ENCODE measurements around the gene LCE7A. TPM values are rescaled to one million over a fixed set of nuclear protein-coding genes. Genes with fewer than 3 reads are reported as not detected.

LCE7A gene
- total RNA-seq, 2 experiments from 2014 or later = not detected

DNA sequence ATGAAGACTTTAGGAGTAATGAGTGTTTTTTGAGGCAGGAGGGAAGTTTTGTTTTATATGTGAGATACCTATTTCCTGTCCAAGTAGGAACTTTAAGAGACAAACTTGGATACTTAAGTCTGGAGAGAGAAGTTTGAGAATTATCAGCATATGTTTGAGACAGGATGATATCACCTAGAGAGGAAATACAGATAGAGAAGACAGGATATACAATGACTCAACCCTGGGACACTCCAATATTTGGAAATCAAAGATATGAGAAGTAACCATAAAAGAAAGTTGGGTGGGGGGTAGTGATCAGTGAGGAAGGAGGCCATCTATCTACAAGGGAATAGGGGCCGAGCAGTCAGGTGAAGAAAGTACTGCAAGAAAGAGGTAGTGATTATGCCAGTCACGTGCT lies 6.5 kb downstream of the LCE7A start:
- H3K4me1 Mint-ChIP-seq = no peaks in the 10 kb centered on the region
- H3K9me3 Mint-ChIP-seq = no peaks in the 10 kb centered on the region
- H3K4me3 Mint-ChIP-seq = no peak overlapping the region
- ChIA-PET CTCF (interaction anchor here (0.6 kb wide), 1 partner anchor 212 kb away, joined by 3 read pairs; no protein-coding TSS in a partner anchor), POLR2A (no interaction called here)
- H3K36me3 Mint-ChIP-seq (ENCODE audit: low read depth) = no peaks in the 10 kb centered on the region
- peaks cover 4% of the 10 kb centered on the region for H3K27me3 Mint-ChIP-seq
- no peak for DNase-seq
- H3K27ac Mint-ChIP-seq = no peak overlapping the region

DNA sequence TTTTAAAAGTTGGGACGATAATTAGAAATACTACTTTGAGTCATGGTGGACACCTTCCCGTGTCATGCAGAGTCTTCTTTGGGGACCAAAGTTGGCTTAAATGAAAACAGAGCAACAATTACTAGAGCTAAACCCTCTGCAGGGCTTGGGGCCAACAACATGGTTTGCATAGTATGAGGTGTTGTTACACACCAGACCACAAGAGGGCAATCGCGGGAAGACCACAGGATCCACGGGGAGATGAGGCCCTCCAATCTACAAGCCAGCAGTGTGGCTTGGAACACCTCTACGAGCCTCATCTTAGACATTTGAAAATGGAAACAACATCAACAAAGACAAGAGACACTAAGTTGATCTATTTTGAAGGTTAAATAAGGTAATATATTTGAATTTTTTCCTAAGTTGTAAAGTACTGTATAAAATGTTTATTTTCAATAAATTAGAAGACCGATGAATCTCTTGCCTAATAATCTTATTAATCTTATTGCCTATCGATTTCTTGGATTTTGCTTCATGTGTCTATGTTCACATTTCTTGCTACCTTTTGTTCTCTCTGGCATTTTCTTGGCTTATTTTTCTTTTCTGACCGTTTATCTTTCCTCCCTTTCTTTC lies 10.1 kb downstream of the LCE7A start:
- ChIA-PET CTCF (interaction anchor here (0.9 to 1.6 kb wide), 7 partner anchors 9 to 358 kb away, joined by 3 to 5 read pairs (median 3); no protein-coding TSS in a partner anchor), POLR2A (no interaction called here)
- Mint-ChIP-seq H3K27ac (no peak overlapping the region), H3K4me3 (no peak overlapping the region), H3K9me3 (no peaks in the 10 kb centered on the region), H3K27me3 (peaks cover 3% of the 10 kb centered on the region), H3K4me1 (no peaks in the 10 kb centered on the region), H3K36me3 (ENCODE audit: low read depth) (no peaks in the 10 kb centered on the region)
- peak; percentile 59 for DNase-seq

DNA sequence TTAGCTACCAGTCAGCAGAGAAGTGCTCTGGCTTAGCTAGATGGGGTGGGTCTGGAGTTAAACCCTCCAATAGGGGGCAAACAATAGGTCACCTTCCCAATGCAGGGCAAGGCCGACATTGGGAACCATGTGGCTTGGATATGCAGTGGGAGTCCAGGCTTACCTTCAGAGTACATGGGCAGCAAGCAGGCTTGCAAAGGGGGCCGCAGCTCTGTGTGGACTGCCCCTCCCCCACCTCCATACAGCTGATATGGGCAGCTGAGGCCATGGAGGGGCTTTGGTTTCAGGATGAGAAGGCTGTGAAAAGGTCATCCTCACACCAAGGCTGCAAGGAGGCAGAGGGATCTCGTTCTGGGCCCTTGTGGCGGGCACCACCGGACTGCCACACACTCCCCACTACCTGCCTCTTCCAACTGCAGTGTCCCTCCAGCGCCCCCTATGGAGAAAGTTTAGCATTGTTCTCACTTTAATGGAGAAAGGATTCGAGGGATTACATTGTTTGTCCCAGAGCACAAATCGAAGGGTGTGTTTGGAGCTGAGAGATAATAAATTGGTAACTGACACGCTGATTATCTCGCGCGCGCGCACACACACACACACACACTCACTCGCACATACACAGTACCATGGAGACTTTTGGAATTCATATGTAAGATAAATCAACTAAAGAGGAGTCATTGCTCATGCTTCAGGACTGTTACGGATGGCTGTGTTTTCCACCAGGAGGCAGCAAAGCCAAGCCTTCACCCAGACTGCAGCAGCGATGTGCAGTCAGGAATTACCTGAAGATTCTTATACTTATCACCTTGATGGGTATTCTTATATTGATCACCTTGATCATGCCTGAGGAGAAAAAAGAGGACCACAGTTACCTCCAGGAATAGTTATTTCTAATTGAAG lies 11.3 kb downstream of the LCE7A start:
- no peak overlapping the region for H3K4me3 Mint-ChIP-seq
- no peak overlapping the region for H3K27ac Mint-ChIP-seq
- POLR2A ChIA-PET = no interaction called here
- H3K27me3 Mint-ChIP-seq = peaks cover 3% of the 10 kb centered on the region
- H3K36me3 Mint-ChIP-seq (ENCODE audit: low read depth) = no peaks in the 10 kb centered on the region
- H3K4me1 Mint-ChIP-seq = no peaks in the 10 kb centered on the region
- DNase-seq = no peak
- CTCF ChIA-PET = interaction anchor here (0.9 to 1.6 kb wide), 7 partner anchors 8 to 357 kb away, joined by 3 to 5 read pairs (median 3); no protein-coding TSS in a partner anchor
- H3K9me3 Mint-ChIP-seq = no peaks in the 10 kb centered on the region

DNA sequence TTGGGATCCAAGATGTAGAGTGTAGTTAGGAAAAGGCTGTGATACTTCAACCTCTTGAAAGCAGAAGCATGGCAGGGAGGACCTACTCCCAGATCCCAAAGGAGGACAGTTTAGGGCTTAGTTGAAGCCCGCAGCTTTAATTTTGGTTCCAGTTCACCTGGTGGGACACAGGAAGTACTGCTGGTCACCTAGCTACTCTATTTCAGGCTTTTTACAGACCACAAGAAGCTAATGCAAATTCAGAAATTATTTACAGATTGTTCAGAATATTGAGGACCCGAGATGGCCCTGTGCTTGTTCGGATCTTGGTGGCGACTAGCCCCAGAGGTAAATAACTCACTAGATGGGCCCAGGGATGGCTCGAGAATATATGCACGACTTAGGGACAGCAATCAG lies 11.9 kb downstream of the LCE7A start:
- no peak for DNase-seq
- ChIA-PET POLR2A (no interaction called here), CTCF (interaction anchor here (1.4 to 1.6 kb wide), 2 partner anchors 9 to 12 kb away, joined by 4 to 5 read pairs; no protein-coding TSS in a partner anchor)
- H3K36me3 Mint-ChIP-seq (ENCODE audit: low read depth) = no peaks in the 10 kb centered on the region
- peaks cover 3% of the 10 kb centered on the region for H3K27me3 Mint-ChIP-seq
- H3K4me1 Mint-ChIP-seq = no peaks in the 10 kb centered on the region
- H3K9me3 Mint-ChIP-seq = no peaks in the 10 kb centered on the region
- H3K27ac Mint-ChIP-seq = no peak overlapping the region
- no peak overlapping the region for H3K4me3 Mint-ChIP-seq

DNA sequence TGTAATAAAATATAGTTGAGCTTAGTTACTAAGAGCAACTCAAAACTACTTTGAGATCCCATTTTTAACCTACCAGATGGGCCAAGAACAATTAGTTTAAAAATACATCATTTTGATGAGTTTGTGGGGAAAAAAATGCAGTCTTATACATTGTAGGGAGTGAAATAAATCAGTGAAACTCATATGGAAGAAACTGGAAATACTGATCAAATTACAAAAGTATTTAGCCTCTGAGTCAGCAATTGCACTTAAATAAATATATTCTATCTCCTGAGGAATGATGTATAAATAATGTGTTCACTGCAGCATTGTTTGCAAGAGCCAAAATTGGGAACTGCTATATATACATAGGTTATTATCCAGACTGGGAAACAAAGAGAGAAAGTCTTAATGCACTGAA lies 13.7 kb downstream of the LCE7A start:
- Mint-ChIP-seq H3K4me3 (no peak overlapping the region), H3K27ac (no peak overlapping the region), H3K4me1 (no peaks in the 10 kb centered on the region), H3K36me3 (ENCODE audit: low read depth) (no peaks in the 10 kb centered on the region), H3K27me3 (peaks cover 3% of the 10 kb centered on the region), H3K9me3 (no peaks in the 10 kb centered on the region)
- DNase-seq = no peak
- ChIA-PET CTCF (no interaction called here), POLR2A (no interaction called here)

DNA sequence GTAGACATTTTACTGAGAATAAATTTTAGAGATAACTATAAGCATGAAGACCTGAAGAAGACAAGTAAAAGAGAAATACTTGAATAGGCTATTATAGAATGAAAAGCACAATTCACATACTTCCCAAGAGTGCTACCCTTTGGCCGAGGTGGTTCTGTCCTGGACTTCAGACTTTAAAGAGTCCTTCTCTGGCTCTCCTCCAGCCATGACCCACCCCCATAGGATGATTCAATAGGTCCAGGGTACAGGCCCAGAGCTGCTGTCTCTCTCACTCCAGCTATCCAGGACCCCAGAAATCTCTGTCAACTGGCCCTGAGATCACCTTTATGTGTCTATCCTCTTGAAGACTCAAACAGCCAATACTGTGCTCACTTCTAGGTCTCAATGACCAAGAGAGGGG lies 17.0 kb downstream of the LCE7A start:
- POLR2A ChIA-PET = no interaction called here
- H3K4me3 Mint-ChIP-seq = no peak overlapping the region
- no peak overlapping the region for H3K27ac Mint-ChIP-seq
- H3K4me1 Mint-ChIP-seq = no peaks in the 10 kb centered on the region
- H3K27me3 Mint-ChIP-seq = no peaks in the 10 kb centered on the region
- DNase-seq = no peak
- H3K9me3 Mint-ChIP-seq = no peaks in the 10 kb centered on the region
- H3K36me3 Mint-ChIP-seq (ENCODE audit: low read depth) = no peaks in the 10 kb centered on the region
- CTCF ChIA-PET = no interaction called here

DNA sequence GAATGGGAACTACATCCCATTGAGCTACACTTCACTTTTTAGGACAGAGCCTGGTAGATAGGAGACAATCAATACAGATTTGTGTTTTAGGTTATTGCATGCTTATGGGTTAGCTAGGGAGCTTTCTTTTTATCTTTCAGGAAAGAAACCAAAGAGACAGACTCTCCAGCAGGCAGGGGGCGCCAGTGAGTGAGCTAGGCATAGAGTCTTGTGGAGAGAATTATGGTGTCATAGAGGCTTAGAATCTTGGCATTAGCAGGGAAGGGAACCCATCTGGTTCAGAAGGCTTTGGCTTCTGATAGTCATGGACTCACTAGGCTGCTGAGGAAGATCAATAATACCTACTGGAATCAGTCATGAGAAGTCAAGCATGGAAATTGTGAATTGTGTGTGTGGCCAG lies 18.2 kb downstream of the LCE7A start, which contains the start of gene SMCP:
Gene SMCP, plus strand, starts transcription at position 281 of the 400 bp plus-strand sequence. CDS start 6,101 bp downstream, outside the sequence.
- Mint-ChIP-seq H3K9me3 (no peaks in the 10 kb centered on the region), H3K4me1 (no peaks in the 10 kb centered on the region), H3K27me3 (no peaks in the 10 kb centered on the region), H3K27ac (no peak within 1 kb of the TSS), H3K4me3 (no peak within 1 kb of the TSS), H3K36me3 (ENCODE audit: low read depth) (no peaks in the 10 kb centered on the region)
- no peak for DNase-seq
- POLR2A ChIA-PET = no interaction called here
- CTCF ChIA-PET = interaction anchor here (1.3 kb wide), 1 partner anchor 19 kb away, joined by 3 read pairs; no protein-coding TSS in a partner anchor

DNA sequence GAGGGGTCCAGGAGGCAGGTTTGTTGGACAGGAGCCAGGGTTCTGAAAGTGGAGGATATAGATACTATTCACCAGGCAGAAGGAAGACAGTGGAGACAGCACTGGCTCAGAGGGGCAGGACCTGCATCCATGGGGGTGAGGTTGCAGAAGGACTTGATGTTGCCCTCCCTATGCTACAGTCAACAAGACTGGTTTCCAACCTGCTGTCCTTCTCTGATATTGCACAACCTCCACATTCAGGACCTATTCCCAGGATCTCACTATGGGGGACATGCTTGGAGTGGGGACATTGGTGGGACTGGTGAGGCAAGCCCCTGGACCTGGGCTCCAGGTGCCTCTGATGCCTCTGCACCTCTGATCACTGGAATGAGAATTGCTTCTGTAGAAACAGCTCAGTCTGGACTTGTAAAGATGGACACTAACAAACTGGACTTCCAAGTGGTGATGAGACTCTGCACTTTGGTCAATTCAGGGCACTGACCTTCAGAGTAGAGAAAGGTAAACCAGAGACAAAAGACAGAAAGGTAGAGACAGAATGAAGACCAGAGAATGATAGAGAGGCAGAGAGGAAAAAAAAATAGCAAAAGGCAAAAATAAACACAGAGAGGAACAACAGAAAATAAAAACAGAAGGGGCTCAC lies 19.9 kb downstream of the LCE7A start:
- no peak for DNase-seq
- ChIA-PET POLR2A (no interaction called here), CTCF (interaction anchor here (0.9 to 1.1 kb wide), 2 partner anchors 9 kb away, joined by 3 read pairs; no protein-coding TSS in a partner anchor)
- no peaks in the 10 kb centered on the region for H3K9me3 Mint-ChIP-seq
- H3K36me3 Mint-ChIP-seq (ENCODE audit: low read depth) = no peaks in the 10 kb centered on the region
- H3K27me3 Mint-ChIP-seq = no peaks in the 10 kb centered on the region
- H3K4me1 Mint-ChIP-seq = no peaks in the 10 kb centered on the region
- no peak overlapping the region for H3K27ac Mint-ChIP-seq
- no peak overlapping the region for H3K4me3 Mint-ChIP-seq

DNA sequence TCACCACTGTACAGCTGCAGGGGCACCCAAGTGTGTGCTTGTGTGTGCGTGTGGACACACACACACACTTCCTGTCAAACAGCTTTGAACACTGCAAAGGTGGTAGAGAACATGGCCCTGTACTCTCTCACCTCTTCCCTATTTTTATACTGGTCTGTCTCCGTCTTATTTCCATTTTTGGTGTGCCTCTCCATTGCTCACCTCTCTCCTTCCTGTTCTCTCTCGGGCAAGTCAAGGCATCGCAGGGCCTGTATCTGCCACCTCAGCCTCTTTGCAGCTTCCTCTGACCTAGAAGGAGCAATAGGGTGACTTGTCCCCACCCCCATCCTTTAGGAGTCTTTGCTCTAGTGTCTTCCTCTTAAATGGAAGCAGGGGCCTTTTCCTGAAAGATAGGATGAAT lies 20.5 kb downstream of the LCE7A start:
- H3K4me1 Mint-ChIP-seq = no peaks in the 10 kb centered on the region
- CTCF ChIA-PET = interaction anchor here (0.9 kb wide), 1 partner anchor 10 kb away, joined by 3 read pairs; no protein-coding TSS in a partner anchor
- no peaks in the 10 kb centered on the region for H3K9me3 Mint-ChIP-seq
- no peak overlapping the region for H3K4me3 Mint-ChIP-seq
- POLR2A ChIA-PET = no interaction called here
- no peaks in the 10 kb centered on the region for H3K36me3 Mint-ChIP-seq (ENCODE audit: low read depth)
- no peaks in the 10 kb centered on the region for H3K27me3 Mint-ChIP-seq
- H3K27ac Mint-ChIP-seq = no peak overlapping the region
- DNase-seq = no peak

DNA sequence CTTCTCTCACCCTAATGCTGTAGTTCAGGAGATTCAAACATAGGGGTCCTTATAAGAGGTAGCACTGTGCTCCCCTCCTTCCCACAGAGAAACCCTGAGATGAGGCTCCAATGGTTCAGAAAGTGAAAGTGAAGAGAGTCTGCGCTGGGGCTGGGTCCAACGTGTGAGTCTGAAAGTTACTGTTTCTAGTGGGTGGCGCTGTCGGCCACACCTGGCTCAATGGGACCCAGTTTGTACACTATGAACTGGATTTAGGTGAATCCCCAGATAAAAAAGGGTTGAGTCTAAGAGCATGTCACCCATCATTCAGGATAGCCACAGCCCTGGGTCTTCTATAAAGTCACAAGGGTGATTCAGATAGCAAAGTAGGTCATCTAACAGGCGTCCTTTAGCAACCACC lies 21.1 kb downstream of the LCE7A start:
- Mint-ChIP-seq H3K4me3 (no peak overlapping the region), H3K36me3 (ENCODE audit: low read depth) (no peaks in the 10 kb centered on the region), H3K27me3 (no peaks in the 10 kb centered on the region), H3K9me3 (no peaks in the 10 kb centered on the region), H3K4me1 (no peaks in the 10 kb centered on the region), H3K27ac (no peak overlapping the region)
- no peak for DNase-seq
- ChIA-PET POLR2A (no interaction called here), CTCF (no interaction called here)

DNA sequence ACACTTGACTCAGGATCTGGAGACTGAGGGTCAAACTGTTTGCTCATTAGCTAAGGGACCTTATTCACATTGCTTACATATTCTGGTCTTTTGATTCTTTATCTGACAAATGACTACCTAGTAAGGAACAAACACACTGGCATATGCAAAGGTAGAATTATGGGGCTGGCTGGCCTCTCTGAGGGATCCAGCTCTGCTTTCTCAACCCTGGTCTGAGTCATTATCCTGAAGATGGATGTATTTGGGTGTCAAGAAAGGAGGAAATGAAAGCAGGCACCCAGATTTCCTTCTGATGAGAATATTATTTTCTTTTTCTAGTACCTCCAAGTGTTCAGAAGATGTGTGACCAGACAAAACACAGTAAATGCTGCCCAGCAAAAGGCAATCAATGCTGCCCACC lies 24.3 kb downstream of the LCE7A start:
- Mint-ChIP-seq H3K4me1 (no peaks in the 10 kb centered on the region), H3K36me3 (ENCODE audit: low read depth) (no peaks in the 10 kb centered on the region), H3K27ac (no peak overlapping the region), H3K9me3 (no peaks in the 10 kb centered on the region), H3K4me3 (no peak overlapping the region), H3K27me3 (peaks cover 8% of the 10 kb centered on the region)
- ChIA-PET CTCF (interaction anchor here (1.3 kb wide), 1 partner anchor 13 kb away, joined by 4 read pairs; no protein-coding TSS in a partner anchor), POLR2A (no interaction called here)
- no peak for DNase-seq

DNA sequence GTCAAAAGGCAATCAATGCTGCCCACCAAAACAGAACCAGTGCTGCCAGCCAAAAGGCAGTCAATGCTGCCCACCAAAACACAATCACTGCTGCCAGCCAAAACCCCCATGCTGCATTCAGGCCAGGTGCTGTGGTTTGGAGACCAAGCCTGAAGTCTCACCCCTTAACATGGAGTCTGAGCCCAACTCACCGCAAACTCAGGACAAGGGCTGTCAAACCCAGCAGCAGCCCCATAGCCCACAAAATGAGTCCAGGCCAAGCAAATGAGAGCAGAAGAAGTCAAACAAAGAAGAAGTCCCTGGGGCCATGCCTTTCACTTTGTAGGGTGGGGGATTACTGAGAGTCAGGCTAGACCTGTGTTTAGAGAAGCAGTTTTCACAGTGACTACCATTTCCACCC lies 24.7 kb downstream of the LCE7A start:
- no peaks in the 10 kb centered on the region for H3K9me3 Mint-ChIP-seq

DNA sequence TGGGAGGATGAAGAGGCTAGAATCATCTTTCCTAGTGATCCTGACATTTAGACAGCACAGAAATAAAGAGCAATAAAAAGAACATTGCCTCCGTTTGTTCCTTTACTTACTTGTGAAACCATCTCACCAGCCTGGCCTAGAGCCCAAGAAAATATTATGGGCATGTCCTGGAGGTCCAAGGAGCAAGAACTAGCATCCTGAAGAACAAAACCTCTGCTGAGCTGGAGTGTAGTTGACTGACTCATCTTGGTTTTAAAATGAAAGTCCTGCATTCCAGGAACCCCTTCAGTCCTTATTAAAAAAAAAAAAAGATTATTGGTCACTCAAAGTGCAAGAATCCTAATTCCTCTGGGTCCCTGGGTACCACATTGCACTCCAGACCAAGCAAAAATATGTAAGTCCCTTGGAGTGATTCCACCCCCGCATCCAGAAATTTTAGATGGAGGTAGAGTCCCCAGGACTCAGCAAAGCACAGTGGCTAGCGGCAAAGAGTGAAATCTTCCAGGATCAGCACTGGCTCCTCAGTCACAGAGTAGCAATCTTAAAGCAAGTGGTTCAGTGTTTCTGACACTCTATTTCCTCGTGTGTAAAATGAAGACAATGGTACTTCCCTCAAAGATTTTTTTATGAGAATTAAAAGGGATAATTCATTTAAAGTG lies 25.3 kb downstream of the LCE7A start:
- Mint-ChIP-seq H3K36me3 (ENCODE audit: low read depth) (no peaks in the 10 kb centered on the region), H3K27me3 (peaks cover 11% of the 10 kb centered on the region), H3K4me3 (no peak overlapping the region), H3K4me1 (no peaks in the 10 kb centered on the region), H3K27ac (no peak overlapping the region), H3K9me3 (no peaks in the 10 kb centered on the region)
- ChIA-PET CTCF (no interaction called here), POLR2A (no interaction called here)
- DNase-seq = no peak

More for the DNA sequence above, 24.7 kb downstream of the LCE7A start:
- Mint-ChIP-seq H3K27ac (no peak overlapping the region), H3K36me3 (ENCODE audit: low read depth) (no peaks in the 10 kb centered on the region), H3K4me3 (no peak overlapping the region), H3K4me1 (no peaks in the 10 kb centered on the region), H3K27me3 (peaks cover 8% of the 10 kb centered on the region)
- ChIA-PET POLR2A (no interaction called here), CTCF (interaction anchor here (1.3 kb wide), 1 partner anchor 14 kb away, joined by 4 read pairs; no protein-coding TSS in a partner anchor)
- DNase-seq = no peak

Measured in activated CD4-positive, alpha-beta memory T cell treated with anti-CD3 and anti-CD28 coated beads, Interleukin-2, amount 10 ng/mL, durations not matched to agents 7 days and 5 days (primary cell).